Peyer's patch (tissue), 4 donors: Measurements from ENCODE around the gene NQO2. TPM values are rescaled to one million over a fixed set of nuclear protein-coding genes. Genes with fewer than 3 reads are reported as not detected.
A peak's percentile ranks its signal among the peaks of the same experiment; 100 is the strongest.

Experiments
- DNase-seq, 3 donors: peaks; one replicate each; pipeline ENCODE4 v3.0.0-alpha.2; 2017 to 2019
- H3K27ac ChIP-seq, 4 donors: fragments of 200-600 bp; sonication (generic); one replicate each; pipeline ENCODE4 v1.5.1; 2016 to 2019
- H3K27me3 ChIP-seq, 2 donors: fragments of 200-600 bp; sonication (generic); one replicate each; pipeline ENCODE4 v1.5.1; 2019
- H3K36me3 ChIP-seq, 3 donors: fragments of 200-600 bp; sonication (generic); one replicate each; pipeline ENCODE4 v1.5.1; 2016 to 2019
- H3K4me1 ChIP-seq, 4 donors: fragments of 200-600 bp; sonication (generic); one replicate each; pipeline ENCODE4 v1.5.1; 2016 to 2019
- H3K4me3 ChIP-seq, 4 donors: fragments of 200-600 bp; sonication (generic); 1 replicate in 3 of 4; 2 replicates in 1 of 4; pipeline ENCODE4 v1.5.1; 2016 to 2019; ENCODE audit warnings: mild to moderate bottlenecking in 1 of 4
- H3K9me3 ChIP-seq, 4 donors: fragments of 200-600 bp; sonication (generic); one replicate each; pipeline ENCODE4 v1.5.1; 2016 to 2019; ENCODE audit warnings: mild to moderate bottlenecking in 1 of 4
- CTCF ChIP-seq, 6 experiments: fragments of 450-650 bp in 4 of 6; fragments of 200-600 bp in 2 of 6; sonication (generic) in 1 of 6; IDR thresholded peaks; one replicate each; pipeline ENCODE4 v1.5.1; 2017 to 2019; ENCODE audit warnings: antibody characterized with exemption in 6 of 6, mild to moderate bottlenecking in 3 of 6, moderate library complexity in 1 of 6
- POLR2A ChIP-seq, 2 donors: fragments of 450-650 bp; IDR thresholded peaks; one replicate each; pipeline ENCODE4 v1.5.1; 2017; ENCODE audit warnings: antibody characterized with exemption in 2 of 2, mild to moderate bottlenecking in 2 of 2, moderate library complexity in 2 of 2
- small RNA-seq, 2 donors: library from RNA; depleted of rRNA; stranded (forward); fragments of <200 nt; gene quantifications; one replicate each; pipeline ENCODE3, GENCODE V24; 2016
- total RNA-seq, 4 donors: library from RNA; depleted of rRNA; stranded (reverse); fragments of >200 nt; gene quantifications; one replicate each; pipeline ENCODE4 v1.1.0, GENCODE V29; 2016

Gene NQO2
- total RNA-seq, 4 donors from 2014 or later, result 22.1 to 60.8 (median 29.3) TPM

GRCh38 chr6:3068329-3069214, 68.9 kb downstream of the NQO2 start, which contains the start of gene RIPK1:
Gene RIPK1, plus strand, starts transcription at chr6:3068494. Its CDS starts 8,330 bp downstream, at chr6:3076824.
- H3K27ac ChIP-seq, result peak within 1 kb of the TSS; percentile 100
- H3K4me3 ChIP-seq, result peak within 1 kb of the TSS; percentile 83 to 99 (median 96)
- no peaks in the 10 kb centered on the region for H3K9me3 ChIP-seq
- TF ChIP-seq CTCF (IDR thresholded peaks at IDR 0.05), result peak in 5 of 6 experiments; percentile 10 to 45 (median 31)
- peak; percentile 87 to 96 for TF ChIP-seq POLR2A (IDR thresholded peaks at IDR 0.05)
- H3K36me3 ChIP-seq, result peaks cover 0 to 4% (median 0%) of the 10 kb centered on the region in 3 donors
- H3K4me1 ChIP-seq, result peaks cover 0 to 32% (median 0%) of the 10 kb centered on the region in 4 donors
- no peaks in the 10 kb centered on the region for H3K27me3 ChIP-seq
- DNase-seq, result peak; percentile 93 to 98 (median 98)

Small RNAs within 50 kb of the gene (small RNA-seq; reads per million reads assigned to genes)
- 0 reads per million in 2 donors for gene AL133351.4

Other genes starting within 250 kb of the NQO2 start
- gene MYLK4, start 249.0 kb upstream of the NQO2 start, total RNA-seq, result 1 to 10 TPM in 1 of 4 donors, under 1 TPM in 3; 0.35 to 2.4 (median 0.81) TPM
- 10 to 100 TPM; 34.7 to 48.2 (median 39.6) TPM for gene WRNIP1, start 234.5 kb upstream of the NQO2 start, total RNA-seq
- gene SERPINB1, start 158.0 kb upstream of the NQO2 start, total RNA-seq, result 100 to 1,000 TPM in 1 of 4 donors, 10 to 100 TPM in 3; 58.6 to 122 (median 86.4) TPM
- gene SERPINB9, start 96.6 kb upstream of the NQO2 start, total RNA-seq, result 10 to 100 TPM in 1 of 4 donors, 1 to 10 TPM in 3; 2.9 to 13.2 (median 4.0) TPM
- 100 to 1,000 TPM; 170 to 462 (median 219) TPM for gene SERPINB6, start 28.3 kb upstream of the NQO2 start, total RNA-seq
- 10 to 100 TPM; 38.5 to 48.7 (median 40.8) TPM for gene RIPK1, start 68.6 kb downstream of the NQO2 start, total RNA-seq
- 10 to 100 TPM; 21.5 to 73.1 (median 68.2) TPM for gene BPHL, start 118.8 kb downstream of the NQO2 start, total RNA-seq
- 10 to 100 TPM; 13.2 to 61.6 (median 47.6) TPM for gene TUBB2A, start 157.7 kb downstream of the NQO2 start, total RNA-seq
- gene TUBB2B, start 227.8 kb downstream of the NQO2 start, total RNA-seq, result 1 to 10 TPM; 2.4 to 7.4 (median 4.5) TPM